Activated T-cell treated with anti-CD3 and anti-CD28 coated beads, Interleukin-2, amount 50 U/mL, for 4 hours (primary cell): Measurements from ENCODE around the gene ING1. TPM values are rescaled to one million over a fixed set of nuclear protein-coding genes. Genes with fewer than 3 reads are reported as not detected.
"Not testable (repeated sequence)": the region's sequence is repeated elsewhere in the genome, so short reads cannot be mapped to it uniquely, and the experiment has no call there.

Source experiments
- ATAC-seq, 2 donors: fragments of 200-7000 bp; cut with Tn5 transposase; one replicate each; pipeline ENCODE4 v1.10.0; 2021
- DNase-seq: peaks from one replicate; pipeline ENCODE4 v3.0.0-alpha.2; 2020
- H3K27me3 Mint-ChIP-seq: one replicate; pipeline ENCODE4 v1.8.0; 2021; ENCODE audit warnings: low read depth, mixed read lengths
- H3K36me3 Mint-ChIP-seq: one replicate; pipeline ENCODE4 v1.8.0; 2022; ENCODE audit warnings: mixed read lengths; ENCODE audit not compliant: insufficient read depth
- H3K4me1 Mint-ChIP-seq: one replicate; pipeline ENCODE4 v1.8.0; 2021; ENCODE audit warnings: low read depth, mixed read lengths
- H3K4me3 Mint-ChIP-seq: one replicate; pipeline ENCODE4 v1.8.0; 2021; ENCODE audit warnings: mild to moderate bottlenecking, moderate library complexity, mixed read lengths
- H3K9me3 Mint-ChIP-seq: one replicate; pipeline ENCODE4 v1.8.0; 2021; ENCODE audit warnings: mixed read lengths
- total RNA-seq, 3 donors: library from RNA; stranded (reverse); gene quantifications; one replicate each; pipeline ENCODE4 v1.2.1, GENCODE V29; 2021

ING1 gene, protein sequence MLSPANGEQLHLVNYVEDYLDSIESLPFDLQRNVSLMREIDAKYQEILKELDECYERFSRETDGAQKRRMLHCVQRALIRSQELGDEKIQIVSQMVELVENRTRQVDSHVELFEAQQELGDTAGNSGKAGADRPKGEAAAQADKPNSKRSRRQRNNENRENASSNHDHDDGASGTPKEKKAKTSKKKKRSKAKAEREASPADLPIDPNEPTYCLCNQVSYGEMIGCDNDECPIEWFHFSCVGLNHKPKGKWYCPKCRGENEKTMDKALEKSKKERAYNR
- total RNA-seq = 10 to 100 TPM; 16.9 to 17.7 (median 17.5) TPM

DNA sequence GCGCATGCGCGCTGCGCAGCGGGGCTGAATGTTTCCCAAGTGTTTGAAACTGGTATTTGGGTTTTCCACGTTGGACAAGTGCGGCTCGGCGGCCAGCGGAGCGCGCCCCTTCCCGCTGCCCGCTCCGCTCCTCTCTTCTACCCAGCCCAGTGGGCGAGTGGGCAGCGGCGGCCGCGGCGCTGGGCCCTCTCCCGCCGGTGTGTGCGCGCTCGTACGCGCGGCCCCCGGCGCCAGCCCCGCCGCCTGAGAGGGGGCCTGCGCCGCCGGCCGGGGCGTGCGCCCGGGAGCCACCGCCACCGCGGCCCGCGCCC lies at the start of gene ING1:
TSS of gene ING1 (plus strand) at position 59 of the 311 bp plus-strand sequence. CDS start 450 bp downstream, outside the sequence.
- ATAC-seq (no peak), DNase-seq (no peak)
- peak within 1 kb of the TSS; percentile 99 for H3K4me3 Mint-ChIP-seq
- H3K9me3 Mint-ChIP-seq = no peaks in the 10 kb centered on the region
- no peaks in the 10 kb centered on the region for H3K36me3 Mint-ChIP-seq
- H3K27me3 Mint-ChIP-seq = no peaks in the 10 kb centered on the region
- peaks cover 29% of the 10 kb centered on the region for H3K4me1 Mint-ChIP-seq

DNA sequence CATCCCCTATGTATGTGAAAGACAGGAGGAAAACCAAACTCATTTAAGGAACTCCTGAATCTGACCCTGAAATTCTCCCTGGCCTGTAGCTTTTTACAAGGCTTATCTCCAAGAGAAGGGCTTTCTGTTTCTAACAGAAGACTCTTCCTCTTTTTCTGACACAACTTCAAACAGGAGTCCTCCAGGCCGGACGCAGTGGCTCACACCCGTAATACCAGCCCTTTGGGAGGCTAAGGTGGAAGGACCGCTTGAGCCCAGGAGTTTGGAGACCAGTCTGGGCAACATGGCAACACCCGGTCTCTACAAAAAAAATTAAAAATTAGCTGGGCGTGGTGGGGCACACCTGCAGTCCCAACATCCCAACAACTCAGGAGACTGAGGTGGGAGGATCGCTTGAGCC lies 49.5 kb upstream of the ING1 start:
- Mint-ChIP-seq H3K27me3 (no peaks in the 10 kb centered on the region), H3K4me1 (peaks cover 4% of the 10 kb centered on the region), H3K4me3 (no peak overlapping the region), H3K36me3 (peaks cover 56% of the 10 kb centered on the region), H3K9me3 (no peaks in the 10 kb centered on the region)
- ATAC-seq (no peak), DNase-seq (no peak)

DNA sequence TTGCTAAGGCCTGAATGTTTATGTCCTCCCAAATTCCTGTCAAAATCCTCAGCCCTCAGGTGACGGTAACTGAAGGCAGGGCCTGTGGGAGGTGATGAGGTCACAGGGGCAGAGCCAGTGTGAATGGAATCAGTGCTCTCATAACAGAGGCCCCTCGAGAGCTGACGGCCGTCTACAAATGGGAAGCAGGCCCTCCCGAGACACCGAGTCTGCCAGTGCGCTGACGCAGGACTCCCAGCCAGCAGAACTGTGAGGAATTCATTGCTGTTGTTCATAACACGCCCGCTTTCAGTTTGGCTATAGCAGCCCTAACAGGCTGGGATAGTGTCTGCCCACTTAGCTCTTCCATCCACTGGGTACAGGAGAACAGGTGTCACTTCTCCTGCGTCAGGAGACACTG lies 48.8 kb upstream of the ING1 start:
- no peaks in the 10 kb centered on the region for H3K9me3 Mint-ChIP-seq
- no peaks in the 10 kb centered on the region for H3K27me3 Mint-ChIP-seq
- H3K36me3 Mint-ChIP-seq = peaks cover 52% of the 10 kb centered on the region
- no peaks in the 10 kb centered on the region for H3K4me1 Mint-ChIP-seq
- ATAC-seq = no peak
- DNase-seq = no peak
- H3K4me3 Mint-ChIP-seq = no peak overlapping the region

DNA sequence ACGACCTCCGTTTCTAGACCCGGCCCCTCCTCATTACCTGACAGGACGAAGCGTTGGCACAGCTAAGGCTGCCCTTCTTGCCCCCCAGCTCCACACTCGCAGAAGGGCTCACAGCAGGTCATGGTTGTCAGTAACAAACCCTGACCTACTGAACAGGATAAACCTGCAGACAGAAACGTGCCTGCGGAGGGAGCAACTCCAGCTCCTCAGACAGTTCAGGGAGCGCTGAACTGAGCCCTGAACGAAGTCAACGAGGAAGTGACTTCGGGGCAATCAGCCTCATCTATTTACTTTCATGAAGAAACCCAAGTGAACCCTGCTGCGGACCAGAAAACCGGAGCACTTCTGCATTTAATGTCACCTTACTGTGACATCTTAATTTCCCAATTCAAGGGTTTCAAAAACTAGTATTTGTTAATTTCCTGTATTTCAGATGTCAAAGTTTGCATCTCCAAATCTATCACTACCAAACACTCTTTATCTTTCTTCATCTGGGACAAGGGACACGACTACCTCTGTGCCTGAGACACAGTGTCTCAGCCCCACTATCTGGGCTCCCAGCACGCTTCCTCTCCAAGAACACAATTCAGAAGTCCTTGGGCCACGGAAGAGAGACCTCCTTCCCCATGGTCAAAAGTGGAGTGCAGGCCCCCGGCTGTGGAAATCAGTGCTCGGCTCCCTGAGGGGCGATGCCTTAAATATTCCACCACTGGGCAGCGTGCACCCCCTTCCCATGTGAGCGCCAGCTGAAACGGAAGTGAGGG lies 47.8 kb upstream of the ING1 start:
- Mint-ChIP-seq H3K4me1 (peaks cover 1% of the 10 kb centered on the region), H3K27me3 (no peaks in the 10 kb centered on the region), H3K36me3 (peaks cover 48% of the 10 kb centered on the region), H3K9me3 (no peaks in the 10 kb centered on the region), H3K4me3 (no peak overlapping the region)
- DNase-seq (no peak), ATAC-seq (no peak)

DNA sequence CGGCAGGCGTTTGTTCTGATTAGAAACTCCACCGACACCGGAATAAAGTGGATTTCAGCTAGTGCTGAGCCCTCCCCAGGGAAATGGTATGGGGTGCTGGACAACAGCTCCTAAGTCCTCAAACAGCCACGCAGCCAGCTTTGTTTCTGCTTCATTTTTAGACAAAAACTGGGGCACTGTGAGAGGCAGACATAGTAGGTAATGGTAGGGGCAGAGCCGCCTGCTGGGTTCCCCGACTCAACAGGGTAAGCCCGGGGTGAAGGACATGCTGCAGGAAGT lies 47.3 kb upstream of the ING1 start:
- no peak for DNase-seq
- H3K36me3 Mint-ChIP-seq = peaks cover 49% of the 10 kb centered on the region
- no peak for ATAC-seq
- H3K4me3 Mint-ChIP-seq = no peak overlapping the region
- H3K27me3 Mint-ChIP-seq = no peaks in the 10 kb centered on the region
- H3K9me3 Mint-ChIP-seq = no peaks in the 10 kb centered on the region
- H3K4me1 Mint-ChIP-seq = peaks cover 6% of the 10 kb centered on the region

DNA sequence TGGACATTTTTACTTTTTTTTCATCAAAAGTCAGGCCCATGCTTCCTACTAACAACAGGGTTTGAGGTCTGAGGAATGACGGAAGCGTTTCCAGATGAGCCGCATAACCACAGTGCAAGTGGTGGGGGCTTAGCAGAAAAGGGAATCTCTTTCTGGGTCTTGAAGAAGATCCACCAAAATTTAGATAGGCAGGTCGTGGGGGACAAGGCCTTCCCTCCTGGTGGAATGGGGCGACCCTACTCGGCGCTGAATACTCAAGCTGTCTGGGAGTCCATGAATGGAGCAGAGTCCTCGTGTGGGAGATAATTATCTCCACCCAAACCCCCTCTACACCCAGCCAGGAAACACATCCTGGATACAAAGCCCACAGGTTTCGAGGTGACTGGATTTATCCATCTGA lies 44.5 kb upstream of the ING1 start:
- Mint-ChIP-seq H3K27me3 (no peaks in the 10 kb centered on the region), H3K4me1 (peaks cover 26% of the 10 kb centered on the region), H3K4me3 (no peak overlapping the region), H3K9me3 (no peaks in the 10 kb centered on the region), H3K36me3 (peaks cover 42% of the 10 kb centered on the region)
- no peak for DNase-seq
- no peak for ATAC-seq

DNA sequence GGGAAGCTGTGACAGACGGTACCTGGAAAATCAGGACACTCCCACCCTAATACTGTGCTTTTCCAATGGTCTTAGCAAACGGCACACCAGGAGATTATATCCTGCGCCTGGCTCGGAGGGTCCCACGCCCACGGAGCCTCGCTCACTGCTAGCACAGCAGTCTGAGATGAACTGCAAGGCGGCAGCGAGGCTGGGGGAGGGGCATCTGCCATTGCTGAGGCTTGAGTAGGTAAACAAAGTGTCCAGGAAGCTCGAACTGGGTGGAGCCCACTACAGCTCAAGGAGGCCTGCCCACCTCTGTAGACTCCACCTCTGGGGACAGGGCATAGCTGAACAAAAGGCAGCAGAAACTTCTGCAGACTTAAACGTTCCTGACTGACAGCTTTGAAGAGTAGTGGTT lies 43.7 kb upstream of the ING1 start:
- H3K9me3 Mint-ChIP-seq, ATAC-seq, DNase-seq, H3K27me3 Mint-ChIP-seq, H3K4me3 Mint-ChIP-seq: not testable (repeated sequence)
- H3K36me3 Mint-ChIP-seq = peaks cover 44% of the 10 kb centered on the region
- peaks cover 31% of the 10 kb centered on the region for H3K4me1 Mint-ChIP-seq

DNA sequence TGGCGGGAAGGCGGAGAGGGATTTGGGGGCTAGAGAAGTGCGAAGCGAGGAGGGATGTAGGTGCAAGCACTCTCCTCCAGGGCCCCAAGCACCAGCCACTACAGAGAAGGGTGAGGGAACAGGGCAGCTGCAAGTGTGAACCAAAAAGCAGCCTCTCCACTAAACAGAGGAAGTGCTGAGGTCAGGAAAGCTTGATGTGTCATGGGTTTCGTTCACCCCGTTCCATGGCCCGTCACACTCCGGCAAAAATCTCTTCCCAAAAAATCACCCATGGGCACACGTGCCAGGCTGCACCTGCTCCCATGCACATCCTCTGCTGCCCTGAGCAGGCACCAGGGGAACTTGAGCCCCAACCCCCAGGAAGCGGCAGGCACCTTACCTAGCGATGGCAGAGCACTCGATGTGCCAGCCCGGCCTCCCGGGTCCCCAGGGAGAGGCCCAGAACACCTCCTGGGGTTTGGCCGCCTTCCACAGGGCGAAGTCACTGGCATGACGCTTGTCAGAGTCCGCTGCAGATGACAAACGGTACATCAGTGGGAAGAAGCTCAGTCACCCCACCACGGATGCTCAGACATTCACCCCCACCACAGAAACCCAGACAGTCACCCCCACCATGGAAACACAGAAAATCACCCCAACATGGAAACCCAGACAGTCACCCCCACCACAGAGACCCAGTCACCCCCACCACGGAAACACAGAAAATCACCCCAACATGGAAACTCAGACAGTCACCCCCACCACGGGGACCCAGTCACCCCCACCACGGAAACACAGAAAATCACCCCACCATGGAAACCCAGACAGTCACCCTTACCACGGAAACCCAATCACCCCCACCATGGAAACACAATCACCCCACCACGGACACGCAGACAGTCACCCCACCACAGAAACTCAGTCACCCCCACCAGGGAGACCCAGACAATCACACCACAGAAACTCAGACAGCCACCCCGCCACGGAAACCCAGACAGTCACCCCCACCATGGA lies 36.6 kb upstream of the ING1 start:
- peak; percentile 77 to 82 for ATAC-seq
- no peak overlapping the region for H3K4me3 Mint-ChIP-seq
- DNase-seq = no peak
- peaks cover 36% of the 10 kb centered on the region for H3K4me1 Mint-ChIP-seq
- H3K27me3 Mint-ChIP-seq = no peaks in the 10 kb centered on the region
- H3K9me3 Mint-ChIP-seq = no peaks in the 10 kb centered on the region
- peaks cover 46% of the 10 kb centered on the region for H3K36me3 Mint-ChIP-seq

DNA sequence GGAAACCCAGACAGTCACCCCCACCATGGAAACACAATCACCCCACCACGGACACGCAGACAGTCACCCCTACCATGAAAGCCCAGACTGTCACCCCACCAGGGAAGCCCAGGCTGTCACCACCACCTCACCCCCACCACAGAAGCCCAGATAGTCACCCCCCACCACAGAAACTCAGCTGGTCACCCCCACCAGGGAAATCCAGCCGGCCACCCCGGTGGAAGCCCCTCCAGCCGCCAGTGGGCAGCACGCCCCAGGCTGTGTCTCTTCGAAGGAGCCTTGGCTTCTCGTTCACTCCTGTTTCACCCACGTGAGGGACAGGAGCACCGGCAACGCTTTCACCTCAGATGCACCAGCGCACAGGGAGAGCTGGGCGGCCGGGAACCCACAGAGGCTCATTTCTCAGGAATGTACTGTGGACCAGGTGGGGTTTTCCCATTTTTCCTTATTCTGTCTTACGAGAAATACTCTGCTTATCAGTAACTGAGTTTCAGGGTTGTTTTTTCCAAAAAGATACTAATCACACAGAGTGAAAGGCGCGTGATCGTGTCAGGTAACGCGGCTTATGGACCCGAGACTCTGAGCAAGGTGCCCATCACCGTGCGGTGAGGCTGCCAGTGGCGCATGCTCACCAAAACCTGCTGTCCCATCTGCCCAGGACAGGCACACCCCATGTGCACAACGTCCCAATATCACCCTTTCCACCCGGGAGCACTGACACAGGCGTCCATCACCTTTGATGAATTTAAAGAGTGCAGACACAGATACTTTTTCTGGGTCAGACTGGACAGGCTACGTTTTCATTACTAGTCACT lies 35.6 kb upstream of the ING1 start:
- Mint-ChIP-seq H3K4me3 (no peak overlapping the region), H3K4me1 (peaks cover 28% of the 10 kb centered on the region), H3K27me3 (no peaks in the 10 kb centered on the region), H3K36me3 (peaks cover 40% of the 10 kb centered on the region), H3K9me3 (no peaks in the 10 kb centered on the region)
- DNase-seq (no peak), ATAC-seq (peak; percentile 35 to 46)

DNA sequence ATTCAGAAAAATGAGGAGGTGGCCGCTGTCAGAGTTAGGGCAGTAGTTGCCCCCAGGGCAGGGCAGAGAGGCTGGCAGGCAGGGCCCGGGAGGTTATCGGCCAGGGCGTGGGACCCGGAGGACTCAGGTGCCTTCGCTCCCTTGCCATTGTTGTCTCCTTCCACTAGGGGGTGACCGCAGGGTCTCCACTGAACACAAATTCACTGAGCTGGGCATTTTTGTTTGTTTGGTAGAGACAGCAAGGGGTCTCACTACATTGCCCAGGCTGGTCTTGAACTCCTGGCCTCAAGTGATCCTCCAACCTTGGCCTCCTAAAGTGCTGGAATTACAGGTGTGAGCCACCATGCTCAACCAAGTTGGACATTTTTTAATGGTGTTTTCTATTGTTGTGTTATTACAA lies 32.6 kb upstream of the ING1 start:
- peaks cover 36% of the 10 kb centered on the region for H3K36me3 Mint-ChIP-seq
- DNase-seq (no peak), ATAC-seq (no peak)
- H3K27me3 Mint-ChIP-seq = no peaks in the 10 kb centered on the region
- peaks cover 15% of the 10 kb centered on the region for H3K4me1 Mint-ChIP-seq
- no peak overlapping the region for H3K4me3 Mint-ChIP-seq
- no peaks in the 10 kb centered on the region for H3K9me3 Mint-ChIP-seq

DNA sequence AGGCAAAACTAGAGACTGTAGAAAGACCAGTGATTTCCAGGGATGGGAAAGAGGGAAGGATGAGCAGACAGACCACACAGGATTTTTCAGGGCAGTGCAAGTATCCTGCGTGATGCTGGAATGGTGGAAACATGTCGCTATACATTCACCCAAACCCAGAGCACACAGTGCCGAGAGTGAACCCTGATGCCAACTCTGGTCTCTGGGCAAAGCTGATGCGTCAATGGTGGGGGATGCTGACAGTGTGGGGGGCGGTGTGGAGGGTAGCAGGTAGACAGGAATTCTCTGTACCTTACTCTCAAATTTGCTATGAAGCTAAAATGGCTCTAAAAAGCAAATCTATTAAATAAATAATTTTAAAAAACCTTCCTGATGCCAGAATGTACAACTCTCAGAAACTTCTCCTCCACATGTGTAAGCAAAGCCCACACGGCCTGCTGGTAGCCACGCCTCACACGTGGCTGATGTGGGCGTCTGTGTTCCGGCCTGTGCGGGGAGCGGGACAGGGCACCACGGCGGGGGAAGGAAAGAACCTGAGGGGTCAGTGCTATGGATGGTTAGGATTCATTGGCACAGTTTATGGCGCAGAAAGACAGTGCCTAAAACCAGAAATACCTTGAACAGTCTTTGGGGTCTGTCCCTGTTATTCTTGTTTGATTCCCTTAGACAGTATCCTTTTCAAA lies 31.5 kb upstream of the ING1 start:
- ATAC-seq = no peak
- Mint-ChIP-seq H3K9me3 (no peaks in the 10 kb centered on the region), H3K36me3 (peaks cover 27% of the 10 kb centered on the region), H3K4me3 (no peak overlapping the region), H3K4me1 (peaks cover 6% of the 10 kb centered on the region), H3K27me3 (no peaks in the 10 kb centered on the region)
- DNase-seq = no peak

DNA sequence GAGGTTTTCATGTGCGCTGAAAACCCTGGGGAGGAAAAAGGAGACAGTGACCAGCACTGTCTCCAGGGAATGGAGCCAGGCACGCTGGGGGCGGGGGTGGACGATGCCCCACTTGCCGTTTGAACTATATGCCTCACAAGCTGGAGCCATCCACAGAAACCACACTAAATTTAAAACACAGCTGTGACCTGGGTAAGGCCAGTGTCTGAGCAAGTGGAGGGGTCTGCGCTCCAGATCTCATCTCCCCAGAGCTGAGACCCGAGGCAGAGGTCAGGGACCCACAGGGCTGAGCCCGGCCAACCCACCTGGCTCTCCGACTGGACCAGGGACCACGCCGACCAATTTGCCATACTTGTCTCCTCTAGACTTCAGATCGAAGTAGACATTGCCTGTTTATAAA lies 30.8 kb upstream of the ING1 start:
- DNase-seq = no peak
- Mint-ChIP-seq H3K4me3 (no peak overlapping the region), H3K9me3 (no peaks in the 10 kb centered on the region), H3K36me3 (peaks cover 28% of the 10 kb centered on the region), H3K27me3 (no peaks in the 10 kb centered on the region), H3K4me1 (peaks cover 5% of the 10 kb centered on the region)
- no peak for ATAC-seq

DNA sequence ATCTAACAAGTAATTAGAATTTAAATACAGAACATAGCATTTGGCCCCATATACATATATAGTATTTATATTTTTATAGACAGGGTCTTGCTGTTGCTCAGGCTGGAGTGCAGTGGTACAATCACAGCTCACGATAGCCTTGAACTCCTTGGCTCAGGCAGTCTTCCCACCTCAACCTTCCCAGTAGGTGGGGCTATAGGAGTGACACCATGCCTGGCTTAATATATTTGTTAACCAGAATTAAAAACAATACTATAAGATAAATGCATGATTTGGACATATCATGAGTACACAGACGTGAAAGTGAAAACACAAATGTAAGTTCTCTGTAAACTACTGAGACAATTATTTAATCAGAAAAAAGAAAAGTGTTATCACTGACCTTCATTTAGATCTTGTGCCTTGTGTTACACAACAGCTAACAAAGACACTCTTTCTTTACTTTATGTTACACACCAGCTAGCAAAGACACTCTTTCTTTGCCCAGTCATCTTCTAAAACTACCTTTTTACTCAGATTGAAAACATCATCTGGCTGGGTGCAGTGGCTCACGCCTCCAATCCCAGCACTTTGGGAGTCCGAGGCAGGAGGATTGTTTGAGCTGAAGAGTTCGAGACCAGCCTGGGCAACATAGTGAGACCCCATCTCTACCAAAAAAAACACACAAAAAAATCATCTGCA lies 30.2 kb upstream of the ING1 start:
- H3K27me3 Mint-ChIP-seq = no peaks in the 10 kb centered on the region
- peak in 1 of 2 donors; percentile 62 for ATAC-seq
- no peak for DNase-seq
- H3K9me3 Mint-ChIP-seq = no peaks in the 10 kb centered on the region
- peaks cover 23% of the 10 kb centered on the region for H3K36me3 Mint-ChIP-seq
- H3K4me3 Mint-ChIP-seq = no peak overlapping the region
- H3K4me1 Mint-ChIP-seq = peaks cover 1% of the 10 kb centered on the region
